CD4-positive, alpha-beta T cell treated with Interleukin-21 for 1 hour (primary cell): Measurements from ENCODE around the gene SEMA4D.
"Not testable (repeated sequence)": the region's sequence is repeated elsewhere in the genome, so short reads cannot be mapped to it uniquely, and the experiment has no call there.

Experiments
- DNase-seq: peaks from one replicate; pipeline ENCODE4 v3.0.0-alpha.2; 2020

SEMA4D gene

GRCh38 chr9:89480825-89481537, 16.9 kb downstream of the SEMA4D start:
- no peak for DNase-seq

GRCh38 chr9:89480372-89480771, 17.5 kb downstream of the SEMA4D start:
- DNase-seq, result not testable (repeated sequence)

GRCh38 chr9:89479669-89480011, 18.3 kb downstream of the SEMA4D start:
- DNase-seq, result peak; percentile 53

- no peak for DNase-seq
These were observed 18.9 kb downstream of the SEMA4D start for GRCh38 chr9:89478821-89479668.

- DNase-seq, result peak; percentile 58
These were observed 19.9 kb downstream of the SEMA4D start for GRCh38 chr9:89477811-89478630.

GRCh38 chr9:89477384-89477783, 20.5 kb downstream of the SEMA4D start:
- no peak for DNase-seq

GRCh38 chr9:89476546-89476945, 21.4 kb downstream of the SEMA4D start:
- DNase-seq, result no peak

GRCh38 chr9:89475891-89476440, 21.9 kb downstream of the SEMA4D start:
- DNase-seq, result no peak

GRCh38 chr9:89474939-89475338, 23.0 kb downstream of the SEMA4D start:
- no peak for DNase-seq

GRCh38 chr9:89473762-89474469, 24.0 kb downstream of the SEMA4D start:
- no peak for DNase-seq

GRCh38 chr9:89471796-89472320, 26.1 kb downstream of the SEMA4D start:
- DNase-seq, result not testable (repeated sequence)

GRCh38 chr9:89471390-89471789, 26.5 kb downstream of the SEMA4D start:
- DNase-seq, result no peak

GRCh38 chr9:89470224-89470839, 27.6 kb downstream of the SEMA4D start:
- no peak for DNase-seq

GRCh38 chr9:89469003-89469402, 28.9 kb downstream of the SEMA4D start:
- DNase-seq, result no peak

GRCh38 chr9:89468281-89468960, 29.5 kb downstream of the SEMA4D start:
- no peak for DNase-seq

GRCh38 chr9:89467278-89467625, 30.7 kb downstream of the SEMA4D start:
- peak; percentile 50 for DNase-seq

- no peak for DNase-seq
These were observed 31.2 kb downstream of the SEMA4D start for GRCh38 chr9:89466451-89467277.

- DNase-seq, result no peak
These were observed 32.1 kb downstream of the SEMA4D start for GRCh38 chr9:89465726-89466308.

GRCh38 chr9:89465001-89465451, 32.9 kb downstream of the SEMA4D start:
- DNase-seq, result no peak
